Astrocyte (in vitro differentiated cells and primary cell): ENCODE results near the gene METTL2A. TPM values are rescaled to one million over a fixed set of nuclear protein-coding genes. Genes with fewer than 3 reads are reported as not detected.
"Not testable (repeated sequence)": the region's sequence is repeated elsewhere in the genome, so short reads cannot be mapped to it uniquely, and the experiment has no call there.

ENCODE experiments used
- DNase-seq: peaks from one replicate; pipeline ENCODE4 v3.0.0-alpha.2; 2010; ENCODE audit warnings: low read depth
- FAIRE-seq: peaks from 2 replicates; lab custom pipeline; 2011; peaks lifted over from hg19 to GRCh38; lab: Jason Lieb, UNC
- H2AFZ ChIP-seq: 2 replicates; pipeline ENCODE4 v1.6.0; 2012; ENCODE audit warnings: low read depth, low read length, inconsistent platforms
- H3K27ac ChIP-seq: 2 replicates; pipeline ENCODE4 v1.5.1; 2011; ENCODE audit warnings: low read depth, low read length, inconsistent platforms
- H3K27me3 ChIP-seq: 2 replicates; pipeline ENCODE4 v1.6.0; 2011; ENCODE audit warnings: low read length, inconsistent platforms; ENCODE audit not compliant: insufficient read depth
- H3K36me3 ChIP-seq: 2 replicates; pipeline ENCODE4 v1.5.1; 2011; ENCODE audit warnings: low read length, inconsistent platforms; ENCODE audit not compliant: insufficient read depth
- H3K4me1 ChIP-seq: 2 replicates; pipeline ENCODE4 v1.5.1; 2011; ENCODE audit warnings: low read length, inconsistent platforms; ENCODE audit not compliant: insufficient read depth
- H3K4me2 ChIP-seq: 2 replicates; pipeline ENCODE4 v1.6.0; 2012; ENCODE audit warnings: low read length, inconsistent platforms
- H3K4me3 ChIP-seq: 2 replicates; pipeline ENCODE4 v1.5.1; 2011; ENCODE audit warnings: low read depth, mild to moderate bottlenecking, low read length, inconsistent platforms; ENCODE audit not compliant: insufficient read depth
- H3K79me2 ChIP-seq: 2 replicates; pipeline ENCODE4 v1.6.0; 2012; ENCODE audit warnings: mild to moderate bottlenecking, low read length, inconsistent platforms; ENCODE audit not compliant: insufficient read depth
- H3K9ac ChIP-seq: 2 replicates; pipeline ENCODE4 v1.6.0; 2012; ENCODE audit warnings: mild to moderate bottlenecking, low read length, inconsistent platforms
- H3K9me3 ChIP-seq: 2 replicates; pipeline ENCODE4 v1.5.1; 2012; ENCODE audit warnings: low read depth, mild to moderate bottlenecking, low read length, inconsistent platforms; ENCODE audit not compliant: insufficient read depth
- H4K20me1 ChIP-seq: 2 replicates; pipeline ENCODE4 v1.6.0; 2012; ENCODE audit warnings: low read length, inconsistent platforms; ENCODE audit not compliant: insufficient read depth
- H3K27ac Mint-ChIP-seq: one replicate; pipeline ENCODE4 v1.8.0; 2021; ENCODE audit warnings: mild to moderate bottlenecking, mixed read lengths; ENCODE audit not compliant: unreplicated experiment
- H3K27me3 Mint-ChIP-seq: one replicate; pipeline ENCODE4 v1.8.0; 2021; ENCODE audit warnings: low read depth, mixed read lengths; ENCODE audit not compliant: unreplicated experiment
- H3K36me3 Mint-ChIP-seq: one replicate; pipeline ENCODE4 v1.8.0; 2021; ENCODE audit warnings: low read depth, mixed read lengths; ENCODE audit not compliant: unreplicated experiment
- H3K4me1 Mint-ChIP-seq: one replicate; pipeline ENCODE4 v1.8.0; 2021; ENCODE audit warnings: low read depth, mixed read lengths; ENCODE audit not compliant: unreplicated experiment
- H3K4me3 Mint-ChIP-seq: one replicate; pipeline ENCODE4 v1.8.0; 2021; ENCODE audit warnings: mild to moderate bottlenecking, moderate library complexity, mixed read lengths; ENCODE audit not compliant: unreplicated experiment
- H3K9me3 Mint-ChIP-seq: one replicate; pipeline ENCODE4 v1.8.0; 2021; ENCODE audit warnings: mild to moderate bottlenecking, mixed read lengths; ENCODE audit not compliant: unreplicated experiment
- EZH2 ChIP-seq: IDR thresholded peaks from 2 replicates; pipeline ENCODE4 v1.6.1; 2012; ENCODE audit warnings: mild to moderate bottlenecking, low read length, inconsistent platforms; ENCODE audit not compliant: insufficient read depth
- total RNA-seq: library from RNA; stranded (reverse); gene quantifications from 2 replicates; pipeline ENCODE4 v1.2.1, GENCODE V29; 2021
- TF ChIP-seq, protein P1 (sequence below): IDR thresholded peaks from 2 replicates; pipeline ENCODE4 v1.5.1; 2011; ENCODE audit warnings: low read depth, mild to moderate bottlenecking, inconsistent platforms, low read length, moderate library complexity; ENCODE audit not compliant: insufficient read depth

The METTL2A gene
- total RNA-seq, 1 donor from 2014 or later, result 20.9 TPM

DNA sequence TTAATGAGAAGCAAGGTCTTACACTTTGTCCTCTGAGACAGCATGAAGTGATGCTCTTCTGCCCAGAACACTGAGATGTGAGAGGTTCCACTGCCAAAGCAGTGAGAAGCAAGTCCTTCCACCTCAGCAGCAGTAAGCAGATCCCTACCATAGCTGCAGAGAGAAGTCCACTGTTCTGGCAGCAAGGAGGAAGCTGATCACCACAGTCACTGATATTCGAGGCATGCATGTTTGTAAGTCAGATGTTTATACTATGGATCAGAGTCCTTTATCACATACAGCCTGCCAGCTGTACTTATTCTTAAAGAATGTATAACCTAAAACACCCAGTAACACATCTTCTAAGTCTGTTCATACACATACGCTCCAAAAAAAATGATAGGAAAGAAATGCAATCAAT, 18.2 kb upstream of the METTL2A start:
- no peaks in the 10 kb centered on the region for H3K4me1 Mint-ChIP-seq
- Histone ChIP-seq H4K20me1 (no peaks in the 10 kb centered on the region), H3K27ac (no peak overlapping the region), H3K4me3 (no peak overlapping the region), H3K9ac (no peak overlapping the region), H3K9me3 (no peaks in the 10 kb centered on the region), H3K4me1 (no peaks in the 10 kb centered on the region), H3K27me3 (no peaks in the 10 kb centered on the region), H3K4me2 (no peak overlapping the region), H3K36me3 (no peaks in the 10 kb centered on the region), H3K79me2 (no peaks in the 10 kb centered on the region), H2AFZ (no peak overlapping the region)
- peaks cover 5% of the 10 kb centered on the region for H3K9me3 Mint-ChIP-seq
- no peak for DNase-seq
- TF ChIP-seq, protein P1, sequence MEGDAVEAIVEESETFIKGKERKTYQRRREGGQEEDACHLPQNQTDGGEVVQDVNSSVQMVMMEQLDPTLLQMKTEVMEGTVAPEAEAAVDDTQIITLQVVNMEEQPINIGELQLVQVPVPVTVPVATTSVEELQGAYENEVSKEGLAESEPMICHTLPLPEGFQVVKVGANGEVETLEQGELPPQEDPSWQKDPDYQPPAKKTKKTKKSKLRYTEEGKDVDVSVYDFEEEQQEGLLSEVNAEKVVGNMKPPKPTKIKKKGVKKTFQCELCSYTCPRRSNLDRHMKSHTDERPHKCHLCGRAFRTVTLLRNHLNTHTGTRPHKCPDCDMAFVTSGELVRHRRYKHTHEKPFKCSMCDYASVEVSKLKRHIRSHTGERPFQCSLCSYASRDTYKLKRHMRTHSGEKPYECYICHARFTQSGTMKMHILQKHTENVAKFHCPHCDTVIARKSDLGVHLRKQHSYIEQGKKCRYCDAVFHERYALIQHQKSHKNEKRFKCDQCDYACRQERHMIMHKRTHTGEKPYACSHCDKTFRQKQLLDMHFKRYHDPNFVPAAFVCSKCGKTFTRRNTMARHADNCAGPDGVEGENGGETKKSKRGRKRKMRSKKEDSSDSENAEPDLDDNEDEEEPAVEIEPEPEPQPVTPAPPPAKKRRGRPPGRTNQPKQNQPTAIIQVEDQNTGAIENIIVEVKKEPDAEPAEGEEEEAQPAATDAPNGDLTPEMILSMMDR, result no peak
- TF ChIP-seq EZH2, result no peak
- no peak overlapping the region for H3K27ac Mint-ChIP-seq
- no peak overlapping the region for H3K4me3 Mint-ChIP-seq
- no peaks in the 10 kb centered on the region for H3K36me3 Mint-ChIP-seq
- FAIRE-seq, result no peak
- peaks cover 5% of the 10 kb centered on the region for H3K27me3 Mint-ChIP-seq

DNA sequence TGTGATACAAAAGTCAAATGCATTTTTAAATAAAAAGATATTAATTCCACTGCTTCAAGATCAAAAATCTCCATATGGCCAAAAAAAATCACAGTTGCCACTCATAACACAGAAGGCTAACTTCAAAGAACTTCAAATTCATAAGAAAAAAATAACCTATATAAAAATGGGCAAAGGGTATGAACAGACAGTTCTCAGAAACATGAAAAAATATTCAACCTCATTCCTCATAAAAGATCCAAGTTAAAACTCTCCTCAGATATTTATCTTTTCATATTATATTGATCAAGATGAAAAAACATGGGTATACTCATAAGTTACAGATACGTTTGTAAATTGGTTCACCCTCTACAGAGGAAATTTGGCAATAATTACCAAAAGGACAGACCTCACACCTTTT, 10.6 kb upstream of the METTL2A start:
- not testable (repeated sequence) for H3K4me1 ChIP-seq, H3K9ac ChIP-seq, H3K9me3 ChIP-seq, H4K20me1 ChIP-seq, H3K4me3 ChIP-seq, H3K4me3 Mint-ChIP-seq, H3K27ac Mint-ChIP-seq, H3K27me3 ChIP-seq, H3K27ac ChIP-seq, H2AFZ ChIP-seq, H3K36me3 ChIP-seq, H3K9me3 Mint-ChIP-seq, DNase-seq, H3K79me2 ChIP-seq, H3K4me2 ChIP-seq, H3K27me3 Mint-ChIP-seq, H3K36me3 Mint-ChIP-seq, H3K4me1 Mint-ChIP-seq, FAIRE-seq

GRCh38 chr17:62426214-62426613, 2.5 kb downstream of the METTL2A start:
- H3K4me2 ChIP-seq, H2AFZ ChIP-seq, H3K27me3 Mint-ChIP-seq, H4K20me1 ChIP-seq, H3K27ac ChIP-seq, FAIRE-seq, H3K9me3 Mint-ChIP-seq, H3K4me3 ChIP-seq, H3K9me3 ChIP-seq, DNase-seq, H3K9ac ChIP-seq, H3K27me3 ChIP-seq, H3K27ac Mint-ChIP-seq, H3K4me3 Mint-ChIP-seq, H3K4me1 Mint-ChIP-seq, H3K36me3 Mint-ChIP-seq, H3K79me2 ChIP-seq, H3K36me3 ChIP-seq, H3K4me1 ChIP-seq: not testable (repeated sequence)

GRCh38 chr17:62435251-62435650, 11.6 kb downstream of the METTL2A start:
- not testable (repeated sequence) for H3K9ac ChIP-seq, H3K4me1 ChIP-seq, H3K9me3 Mint-ChIP-seq, H3K36me3 Mint-ChIP-seq, H3K4me1 Mint-ChIP-seq, H3K79me2 ChIP-seq, H3K4me3 ChIP-seq, H3K9me3 ChIP-seq, H4K20me1 ChIP-seq, H3K4me3 Mint-ChIP-seq, H3K4me2 ChIP-seq, H3K27me3 Mint-ChIP-seq, H2AFZ ChIP-seq, H3K27ac Mint-ChIP-seq, H3K36me3 ChIP-seq, DNase-seq, H3K27ac ChIP-seq, H3K27me3 ChIP-seq
- FAIRE-seq, result peak; percentile 5

DNA sequence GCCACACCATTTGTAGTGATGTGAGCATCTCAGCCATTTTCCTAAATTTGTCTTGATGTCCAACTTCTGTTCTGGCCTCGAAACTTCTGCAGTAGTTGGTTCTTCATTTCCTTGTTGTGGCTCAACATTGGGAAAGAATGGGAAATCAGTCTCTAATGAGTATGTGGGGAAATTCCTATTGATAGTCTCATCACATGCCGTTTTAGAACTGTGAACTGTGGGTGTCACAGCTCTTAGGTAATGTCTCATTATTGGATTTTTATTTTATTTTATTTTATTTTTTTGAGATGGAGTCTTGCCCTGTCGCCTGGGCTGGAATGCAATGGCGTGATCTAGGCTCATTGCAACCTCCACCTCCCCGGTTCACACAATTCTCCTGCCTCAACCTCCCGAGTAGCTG, 17.5 kb downstream of the METTL2A start:
- H3K36me3 ChIP-seq, result peaks cover 14% of the 10 kb centered on the region
- not testable (repeated sequence) for H3K27ac ChIP-seq, H3K9ac ChIP-seq, H3K9me3 ChIP-seq, FAIRE-seq, H2AFZ ChIP-seq, H3K27me3 ChIP-seq, H3K4me1 Mint-ChIP-seq, H3K4me1 ChIP-seq, H3K4me3 Mint-ChIP-seq, H3K36me3 Mint-ChIP-seq, DNase-seq, H3K4me2 ChIP-seq, H3K79me2 ChIP-seq, H3K9me3 Mint-ChIP-seq, H3K27ac Mint-ChIP-seq, H3K27me3 Mint-ChIP-seq, H3K4me3 ChIP-seq, H4K20me1 ChIP-seq
